GM12873 (cell line): ENCODE data around the gene CDK11B.

Experiments used
- TF ChIP-seq, protein P1 (sequence below): IDR thresholded peaks from 2 replicates; pipeline ENCODE4 v1.5.1; 2012; ENCODE audit warnings: low read depth, mild to moderate bottlenecking, moderate library complexity, low read length, control low read depth; ENCODE audit not compliant: insufficient read depth; ENCODE audit errors: missing control alignments

Gene CDK11B

DNA sequence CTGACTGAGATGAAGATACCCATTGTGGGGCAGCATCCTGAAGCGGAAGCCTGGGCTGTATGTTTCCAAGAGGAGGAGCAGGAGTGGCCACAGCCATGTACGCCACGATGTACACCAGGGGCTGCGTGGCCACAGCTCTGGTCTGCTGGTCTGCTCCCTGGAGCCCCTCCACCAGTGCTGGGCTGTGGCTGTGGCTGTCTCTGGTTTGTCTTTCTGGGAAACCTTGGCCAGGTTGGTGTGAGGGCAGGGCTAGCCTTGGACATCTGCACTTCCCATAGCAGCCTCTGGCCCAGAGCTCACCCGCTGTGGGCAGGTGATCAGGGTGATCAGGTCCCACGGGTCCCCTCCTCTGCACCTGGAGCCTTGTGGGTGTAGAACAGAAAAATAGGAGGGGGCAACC, 40.9 kb downstream of the CDK11B start:
- TF ChIP-seq, protein P1, sequence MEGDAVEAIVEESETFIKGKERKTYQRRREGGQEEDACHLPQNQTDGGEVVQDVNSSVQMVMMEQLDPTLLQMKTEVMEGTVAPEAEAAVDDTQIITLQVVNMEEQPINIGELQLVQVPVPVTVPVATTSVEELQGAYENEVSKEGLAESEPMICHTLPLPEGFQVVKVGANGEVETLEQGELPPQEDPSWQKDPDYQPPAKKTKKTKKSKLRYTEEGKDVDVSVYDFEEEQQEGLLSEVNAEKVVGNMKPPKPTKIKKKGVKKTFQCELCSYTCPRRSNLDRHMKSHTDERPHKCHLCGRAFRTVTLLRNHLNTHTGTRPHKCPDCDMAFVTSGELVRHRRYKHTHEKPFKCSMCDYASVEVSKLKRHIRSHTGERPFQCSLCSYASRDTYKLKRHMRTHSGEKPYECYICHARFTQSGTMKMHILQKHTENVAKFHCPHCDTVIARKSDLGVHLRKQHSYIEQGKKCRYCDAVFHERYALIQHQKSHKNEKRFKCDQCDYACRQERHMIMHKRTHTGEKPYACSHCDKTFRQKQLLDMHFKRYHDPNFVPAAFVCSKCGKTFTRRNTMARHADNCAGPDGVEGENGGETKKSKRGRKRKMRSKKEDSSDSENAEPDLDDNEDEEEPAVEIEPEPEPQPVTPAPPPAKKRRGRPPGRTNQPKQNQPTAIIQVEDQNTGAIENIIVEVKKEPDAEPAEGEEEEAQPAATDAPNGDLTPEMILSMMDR, result no peak

DNA sequence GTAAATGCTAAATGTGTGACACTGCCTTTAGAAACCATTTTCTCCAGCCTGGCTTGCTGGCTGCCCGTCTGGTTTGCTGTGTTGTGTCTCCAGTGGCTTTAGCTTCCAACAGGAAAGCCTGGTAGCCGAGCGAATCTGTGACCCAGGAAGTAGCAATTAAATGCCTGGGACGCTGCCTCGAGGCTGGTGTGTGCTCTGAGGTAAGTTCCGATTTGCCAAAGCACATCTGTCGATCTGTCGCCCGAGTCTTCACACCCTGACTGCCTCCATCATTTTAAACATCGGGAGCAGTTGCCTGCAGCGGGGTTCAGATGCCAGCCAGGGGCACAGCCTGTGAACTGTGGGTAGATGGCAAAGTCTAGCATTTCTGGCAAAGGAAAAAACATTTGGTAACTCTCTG, 41.3 kb downstream of the CDK11B start:
- TF ChIP-seq, protein P1, result no peak

DNA sequence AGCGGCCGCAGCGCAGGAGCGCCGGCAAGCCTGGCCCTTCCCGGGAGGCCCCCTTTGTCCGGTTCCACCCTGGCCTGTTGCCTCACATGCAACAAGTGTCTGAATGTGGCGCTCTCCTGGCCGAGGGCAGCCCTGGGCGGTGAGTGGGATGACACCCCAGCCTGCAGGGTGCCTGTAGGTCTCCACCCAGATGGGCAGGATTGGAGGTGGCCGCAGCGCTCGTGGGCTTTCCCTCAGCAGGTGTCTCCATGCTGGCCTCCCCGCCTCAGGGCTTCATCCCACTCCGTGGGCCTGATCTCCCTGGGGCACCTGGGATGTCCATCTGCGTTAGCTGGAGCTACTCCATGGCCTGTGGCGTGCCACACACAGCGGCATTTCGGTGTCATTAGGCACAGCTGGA, 42.0 kb downstream of the CDK11B start:
- TF ChIP-seq, protein P1, result no peak

DNA sequence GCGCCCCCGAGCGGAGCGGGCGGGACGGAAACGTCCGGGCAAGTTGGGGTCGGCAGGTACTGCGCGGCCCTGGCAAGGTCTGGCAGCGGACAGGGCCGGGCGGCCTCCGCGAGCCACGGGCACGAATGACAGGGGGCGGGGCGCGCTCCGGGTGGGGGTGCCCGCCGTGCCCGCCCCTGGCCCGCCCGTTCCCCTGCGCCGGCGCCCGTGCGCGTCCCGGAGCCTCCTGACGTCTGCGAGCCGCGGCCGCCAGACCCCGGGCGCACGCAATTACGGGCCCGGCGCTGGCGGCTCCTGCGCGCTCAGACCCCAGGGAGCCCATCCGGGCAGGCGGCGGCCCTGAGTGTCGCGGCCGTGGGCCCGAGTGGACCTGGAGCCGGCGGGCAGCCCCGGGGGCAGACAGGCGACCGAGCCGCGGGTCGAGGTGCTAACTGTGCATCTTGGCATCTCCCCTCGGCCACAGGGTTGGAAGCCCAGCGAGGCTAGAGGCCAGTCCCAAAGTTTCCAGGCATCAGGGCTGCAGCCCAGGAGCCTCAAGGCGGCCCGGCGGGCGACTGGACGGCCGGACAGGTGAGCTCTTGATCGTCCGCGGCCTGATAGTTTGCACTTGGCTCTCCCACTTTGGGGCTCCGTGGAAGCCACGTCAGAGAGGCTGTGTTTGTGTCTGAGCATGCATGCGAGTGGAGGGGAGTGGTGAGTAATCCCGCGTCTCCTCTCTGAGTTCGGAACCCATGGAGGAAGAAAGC, 42.6 kb downstream of the CDK11B start:
- TF ChIP-seq, protein P1, result no peak

DNA sequence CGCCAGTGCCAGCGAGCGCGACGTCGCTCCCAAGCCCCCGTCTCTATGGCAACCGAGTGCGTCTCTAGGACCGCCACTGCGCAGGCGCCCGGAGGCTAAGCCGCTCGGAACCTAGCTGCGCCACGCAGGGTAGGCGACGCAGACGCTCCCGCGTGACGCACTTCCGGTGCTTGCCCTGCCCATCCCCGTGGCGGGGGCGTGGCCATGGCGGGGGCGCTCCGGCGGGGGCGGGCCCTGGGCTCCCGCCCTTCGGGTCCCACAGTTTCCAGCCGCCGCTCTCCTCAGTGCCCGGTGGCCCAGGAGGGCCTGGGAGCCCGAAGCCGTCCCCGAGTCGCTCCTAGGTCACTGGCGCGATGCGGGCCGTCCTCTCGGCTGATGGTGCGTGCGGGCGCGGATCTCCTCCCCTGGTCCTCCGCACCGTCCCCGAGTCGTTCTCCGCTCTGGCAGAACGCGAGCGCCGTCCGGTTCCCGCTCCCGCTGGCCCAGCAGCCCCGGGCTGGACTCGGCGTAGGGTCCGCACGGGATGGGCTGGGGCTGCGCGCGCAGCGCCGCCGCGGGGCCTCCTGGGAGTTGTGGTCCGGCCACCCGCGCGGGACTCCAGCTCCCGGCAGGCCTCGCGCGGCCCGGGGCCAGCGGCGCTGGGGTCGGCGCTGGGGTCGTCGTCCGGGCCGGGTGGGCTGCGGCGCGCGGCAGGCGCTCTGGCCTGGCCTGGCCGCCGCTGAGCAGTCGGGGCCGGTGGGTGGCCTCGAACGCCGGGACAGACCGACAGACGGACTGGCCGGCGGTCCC, 43.4 kb downstream of the CDK11B start, which contains the start of gene MIB2:
MIB2 (plus strand) TSS at position 245 of the 789 bp plus-strand sequence. CDS start 7,953 bp downstream, outside the sequence.
- TF ChIP-seq, protein P1, result no peak

DNA sequence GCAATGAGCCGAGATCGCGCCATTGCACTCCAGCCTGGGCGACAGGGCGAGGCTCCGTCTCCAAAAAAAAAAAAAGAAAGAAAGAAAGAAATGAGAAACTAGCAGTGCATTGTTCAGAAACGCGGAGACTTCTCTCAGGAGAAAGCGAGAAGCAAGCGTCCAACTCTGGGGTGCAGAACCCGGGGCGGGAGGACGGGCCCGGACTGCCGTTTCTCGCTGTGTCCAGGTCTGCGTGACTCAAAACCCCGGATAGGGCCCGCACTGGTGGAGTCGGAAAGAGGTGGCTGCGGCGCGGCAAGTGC, 43.9 kb downstream of the CDK11B start:
- TF ChIP-seq, protein P1, result no peak

DNA sequence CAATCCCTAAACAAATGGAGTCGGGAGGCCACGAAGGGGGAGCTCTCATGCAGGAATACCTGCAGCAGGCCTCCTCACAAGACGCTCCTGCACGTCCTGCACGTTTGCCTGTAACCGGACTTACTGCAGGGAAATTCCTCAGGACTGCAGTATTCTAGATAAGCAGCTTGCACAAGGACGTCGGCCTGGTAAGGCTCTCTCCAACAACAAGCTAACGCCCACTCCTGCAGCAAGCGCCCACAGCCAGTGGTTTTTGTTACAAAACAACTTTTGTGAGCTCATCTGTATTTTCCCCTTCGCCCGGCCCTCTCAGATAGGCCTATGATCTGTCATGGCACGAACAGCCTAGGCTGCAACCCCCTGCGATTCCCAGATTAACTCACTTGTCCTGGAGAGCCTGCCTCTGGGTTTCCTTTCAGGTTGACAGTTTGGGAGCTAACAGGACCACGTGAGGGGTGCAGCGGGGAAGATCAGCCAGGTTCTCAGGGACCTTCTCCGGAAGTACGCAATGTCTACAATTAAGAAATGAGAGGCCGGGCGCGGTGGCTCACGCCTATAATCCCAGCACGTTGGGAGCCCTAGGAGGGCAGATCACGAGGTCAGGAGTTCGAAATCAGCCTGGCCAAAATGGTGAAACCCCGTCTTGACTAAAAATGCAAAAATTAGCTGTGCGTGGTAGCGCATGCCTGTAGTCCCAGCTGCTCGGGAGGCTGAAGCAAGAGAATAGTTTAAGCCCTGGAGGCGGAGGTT, 44.4 kb downstream of the CDK11B start:
- TF ChIP-seq, protein P1, result no peak
